ENCODE results near the gene TRIM15.
A peak's percentile ranks its signal among the peaks of the same experiment; 100 is the strongest.

TRIM15 gene

GRCh38 chr6:30202366-30202765 lies 39.0 kb downstream of the TRIM15 start:
- Histone ChIP-seq H3K27ac (no peak overlapping the region), H3K36me3 (peaks cover 25 to 32% (median 30%) of the 10 kb centered on the region in 3 donors), H3K4me3 (no peak overlapping the region), H3K27me3 (no peaks in the 10 kb centered on the region), H3K4me1 (peaks cover 0 to 16% (median 6%) of the 10 kb centered on the region in 4 donors), H3K9me3 (no peaks in the 10 kb centered on the region)
- intact Hi-C loops (cut with DNase I; ENCODE audit: low total_unique reads): no loop called here
- no peak for DNase-seq
- no peak for TF ChIP-seq CTCF (IDR thresholded peaks at IDR 0.05)

- no peaks in the 10 kb centered on the region for H3K9me3 ChIP-seq
- H3K27ac ChIP-seq: no peak overlapping the region
- no peaks in the 10 kb centered on the region for H3K27me3 ChIP-seq
- no peak overlapping the region for H3K4me3 ChIP-seq
- peaks cover 0 to 28% (median 10%) of the 10 kb centered on the region in 4 donors for H3K4me1 ChIP-seq
- H3K36me3 ChIP-seq: peaks cover 9 to 15% (median 12%) of the 10 kb centered on the region in 3 donors
- intact Hi-C loops (cut with DNase I; ENCODE audit: low total_unique reads): no loop called here
- no peak for TF ChIP-seq CTCF (IDR thresholded peaks at IDR 0.05)
- no peak for DNase-seq
These were observed 40.8 kb downstream of the TRIM15 start for GRCh38 chr6:30204116-30204515.

- TF ChIP-seq CTCF (IDR thresholded peaks at IDR 0.05): no peak
- Histone ChIP-seq H3K27ac (no peak overlapping the region), H3K4me3 (no peak overlapping the region), H3K36me3 (peaks cover 0 to under 1% (median 0%) of the 10 kb centered on the region in 3 donors), H3K27me3 (no peaks in the 10 kb centered on the region), H3K4me1 (peaks cover 0 to 39% (median 17%) of the 10 kb centered on the region in 4 donors), H3K9me3 (no peaks in the 10 kb centered on the region)
- no peak for DNase-seq
- intact Hi-C loops (cut with DNase I; ENCODE audit: low total_unique reads): no loop called here
These were observed 42.8 kb downstream of the TRIM15 start for GRCh38 chr6:30206152-30206551.

GRCh38 chr6:30206799-30207618 lies 43.7 kb downstream of the TRIM15 start:
- Histone ChIP-seq H3K4me1 (peaks cover under 1 to 47% (median 25%) of the 10 kb centered on the region in 4 donors), H3K27me3 (no peaks in the 10 kb centered on the region), H3K9me3 (no peaks in the 10 kb centered on the region), H3K4me3 (no peak overlapping the region), H3K36me3 (no peaks in the 10 kb centered on the region), H3K27ac (peak overlapping the region in 1 of 2 donors; percentile 15)
- intact Hi-C loops (cut with DNase I; ENCODE audit: low total_unique reads): no loop called here
- no peak for TF ChIP-seq CTCF (IDR thresholded peaks at IDR 0.05)
- DNase-seq: no peak

GRCh38 chr6:30207619-30208295 lies 44.4 kb downstream of the TRIM15 start:
- TF ChIP-seq CTCF (IDR thresholded peaks at IDR 0.05): no peak
- Histone ChIP-seq H3K27me3 (no peaks in the 10 kb centered on the region), H3K27ac (peak overlapping the region in 1 of 2 donors; percentile 15), H3K4me1 (peaks cover 6 to 54% (median 29%) of the 10 kb centered on the region in 4 donors), H3K36me3 (no peaks in the 10 kb centered on the region), H3K9me3 (no peaks in the 10 kb centered on the region), H3K4me3 (no peak overlapping the region)
- intact Hi-C loops (cut with DNase I; ENCODE audit: low total_unique reads): no loop called here
- DNase-seq: no peak
